ENCODE measurements around the gene SPATC1L.

DNA sequence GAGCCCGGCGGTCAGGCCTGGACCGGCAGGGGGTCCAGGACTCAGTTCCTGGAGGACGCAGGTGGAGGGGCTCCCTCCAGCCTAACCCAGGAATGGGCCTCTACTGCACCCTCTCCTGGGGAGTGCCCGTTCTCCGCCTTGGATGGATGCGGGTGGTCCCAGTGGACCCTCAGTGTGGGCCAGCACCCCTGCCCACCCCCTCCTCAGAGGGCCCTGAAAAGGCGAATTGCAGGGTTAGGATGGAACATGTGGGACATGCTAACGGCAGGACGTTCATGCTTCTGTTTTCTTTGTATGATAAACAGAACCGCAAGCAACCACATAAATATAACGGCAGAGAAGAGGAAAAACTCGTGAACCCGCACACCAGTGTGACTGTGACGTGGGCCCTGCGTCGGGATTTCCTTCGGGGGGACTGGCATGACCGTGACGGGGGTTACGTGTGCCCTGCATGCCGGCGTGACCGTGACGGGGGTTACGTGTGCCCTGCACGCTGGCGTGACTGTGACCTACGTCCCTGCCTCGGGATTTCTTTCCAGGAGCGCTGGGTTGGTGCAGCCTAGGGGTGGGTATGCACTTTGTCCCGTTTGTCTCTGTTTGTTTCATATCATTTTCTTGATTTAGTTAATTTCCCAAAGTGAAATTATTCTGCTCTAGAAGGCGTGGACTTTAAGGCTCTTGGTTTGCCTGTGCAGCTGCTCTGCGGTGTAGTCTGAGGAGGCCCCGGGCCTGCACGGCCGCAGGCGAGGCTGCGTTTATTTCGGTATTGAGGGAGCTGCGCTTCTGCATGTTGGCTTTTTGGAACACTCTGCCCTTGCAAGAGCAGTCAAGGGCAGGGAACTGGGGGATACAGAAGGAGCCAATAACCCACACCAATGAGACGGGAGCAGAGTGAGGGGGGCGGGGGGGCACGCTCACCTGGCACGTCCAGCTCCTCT is 32.0 kb downstream of the SPATC1L start:
- TF ChIP-seq POLR2A (IDR thresholded peaks at IDR 0.05; ENCODE audit: extremely low read depth, insufficient read length), result no peak
- TF ChIP-seq, protein P1, sequence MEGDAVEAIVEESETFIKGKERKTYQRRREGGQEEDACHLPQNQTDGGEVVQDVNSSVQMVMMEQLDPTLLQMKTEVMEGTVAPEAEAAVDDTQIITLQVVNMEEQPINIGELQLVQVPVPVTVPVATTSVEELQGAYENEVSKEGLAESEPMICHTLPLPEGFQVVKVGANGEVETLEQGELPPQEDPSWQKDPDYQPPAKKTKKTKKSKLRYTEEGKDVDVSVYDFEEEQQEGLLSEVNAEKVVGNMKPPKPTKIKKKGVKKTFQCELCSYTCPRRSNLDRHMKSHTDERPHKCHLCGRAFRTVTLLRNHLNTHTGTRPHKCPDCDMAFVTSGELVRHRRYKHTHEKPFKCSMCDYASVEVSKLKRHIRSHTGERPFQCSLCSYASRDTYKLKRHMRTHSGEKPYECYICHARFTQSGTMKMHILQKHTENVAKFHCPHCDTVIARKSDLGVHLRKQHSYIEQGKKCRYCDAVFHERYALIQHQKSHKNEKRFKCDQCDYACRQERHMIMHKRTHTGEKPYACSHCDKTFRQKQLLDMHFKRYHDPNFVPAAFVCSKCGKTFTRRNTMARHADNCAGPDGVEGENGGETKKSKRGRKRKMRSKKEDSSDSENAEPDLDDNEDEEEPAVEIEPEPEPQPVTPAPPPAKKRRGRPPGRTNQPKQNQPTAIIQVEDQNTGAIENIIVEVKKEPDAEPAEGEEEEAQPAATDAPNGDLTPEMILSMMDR (IDR thresholded peaks at IDR 0.05; ENCODE audit: low read depth, low read length), result no peak

Data from NB4 (cell line).